C4-2B (cell line): ENCODE results near the gene SPATA25.
"Not testable (repeated sequence)": the region's sequence is repeated elsewhere in the genome, so short reads cannot be mapped to it uniquely, and the experiment has no call there.

Source experiments
- H3K27ac ChIP-seq: fragments of 450-650 bp; 2 replicates; pipeline ENCODE4 v1.5.1; 2017
- ZFX ChIP-seq: fragments of 450-650 bp; IDR thresholded peaks from 2 replicates; pipeline ENCODE4 v1.6.1; 2017
- TF ChIP-seq, protein P1 (sequence below): fragments of 450-650 bp; conservative IDR thresholded peaks from 2 replicates; pipeline ENCODE4 v1.5.1; 2017; ENCODE audit warnings: mild to moderate bottlenecking

The SPATA25 gene

DNA sequence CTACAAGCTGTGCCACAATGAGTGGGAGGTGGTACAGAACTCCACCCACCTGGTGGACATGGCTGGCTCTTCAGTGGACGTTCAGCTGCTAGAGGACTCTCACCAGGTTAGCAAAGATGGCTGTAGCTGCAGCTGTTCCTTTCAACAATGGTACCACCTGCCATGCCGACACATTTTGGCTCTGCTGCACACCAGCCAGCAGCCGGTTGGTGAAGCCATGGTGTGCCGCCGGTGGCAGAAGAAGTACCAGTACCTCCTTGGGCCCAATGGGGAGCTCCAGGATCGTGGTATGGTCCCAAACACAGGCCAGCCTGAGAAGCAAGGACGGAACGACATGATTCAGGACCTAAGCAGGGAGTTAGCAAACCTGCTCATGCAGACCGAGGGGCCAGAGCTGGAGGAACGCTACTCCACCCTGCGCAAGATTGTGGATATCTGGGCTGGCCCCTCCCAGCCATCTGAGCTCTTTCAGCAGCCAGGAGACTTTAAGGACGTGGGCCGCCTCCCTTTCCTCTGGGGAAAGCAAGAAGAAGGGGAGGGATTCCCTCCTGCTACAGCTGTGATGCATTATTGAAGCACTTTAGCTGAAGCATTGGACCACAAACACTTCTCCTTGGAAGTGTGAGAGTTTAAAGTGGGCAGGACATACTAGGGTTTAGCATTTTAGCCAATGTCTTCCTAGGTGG is 9.2 kb downstream of the SPATA25 start:
- no peak overlapping the region for H3K27ac ChIP-seq

DNA sequence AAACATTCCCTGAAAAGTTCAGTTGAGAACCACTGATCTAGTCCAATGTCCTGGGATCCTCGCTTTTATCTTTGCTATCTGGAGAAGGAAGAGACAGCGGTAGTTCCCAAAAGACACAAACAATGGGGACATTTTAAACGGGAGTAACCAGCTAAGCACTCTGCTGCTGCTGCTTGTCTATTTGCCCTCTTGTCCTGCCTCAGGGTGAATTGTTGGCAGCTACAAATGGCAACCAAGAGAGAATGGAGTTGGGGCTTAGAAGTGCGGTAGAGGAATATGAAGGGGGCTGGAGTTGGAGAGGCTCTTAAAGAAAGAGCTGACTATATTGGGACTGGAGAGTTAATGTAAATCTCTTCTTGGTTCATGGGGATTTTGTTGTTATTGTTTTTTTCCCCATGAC is 12.8 kb downstream of the SPATA25 start:
- TF ChIP-seq ZFX, result no peak
- H3K27ac ChIP-seq, result no peak overlapping the region

More for the DNA sequence above, 9.2 kb downstream of the SPATA25 start:
- TF ChIP-seq, protein P1, sequence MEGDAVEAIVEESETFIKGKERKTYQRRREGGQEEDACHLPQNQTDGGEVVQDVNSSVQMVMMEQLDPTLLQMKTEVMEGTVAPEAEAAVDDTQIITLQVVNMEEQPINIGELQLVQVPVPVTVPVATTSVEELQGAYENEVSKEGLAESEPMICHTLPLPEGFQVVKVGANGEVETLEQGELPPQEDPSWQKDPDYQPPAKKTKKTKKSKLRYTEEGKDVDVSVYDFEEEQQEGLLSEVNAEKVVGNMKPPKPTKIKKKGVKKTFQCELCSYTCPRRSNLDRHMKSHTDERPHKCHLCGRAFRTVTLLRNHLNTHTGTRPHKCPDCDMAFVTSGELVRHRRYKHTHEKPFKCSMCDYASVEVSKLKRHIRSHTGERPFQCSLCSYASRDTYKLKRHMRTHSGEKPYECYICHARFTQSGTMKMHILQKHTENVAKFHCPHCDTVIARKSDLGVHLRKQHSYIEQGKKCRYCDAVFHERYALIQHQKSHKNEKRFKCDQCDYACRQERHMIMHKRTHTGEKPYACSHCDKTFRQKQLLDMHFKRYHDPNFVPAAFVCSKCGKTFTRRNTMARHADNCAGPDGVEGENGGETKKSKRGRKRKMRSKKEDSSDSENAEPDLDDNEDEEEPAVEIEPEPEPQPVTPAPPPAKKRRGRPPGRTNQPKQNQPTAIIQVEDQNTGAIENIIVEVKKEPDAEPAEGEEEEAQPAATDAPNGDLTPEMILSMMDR, result no peak
- TF ChIP-seq ZFX, result no peak

GRCh38 chr20:45874104-45874481 is 13.3 kb downstream of the SPATA25 start:
- H3K27ac ChIP-seq, result not testable (repeated sequence)

GRCh38 chr20:45873409-45874103 is 13.9 kb downstream of the SPATA25 start:
- TF ChIP-seq, protein P1, result no peak
- no peak for TF ChIP-seq ZFX
- H3K27ac ChIP-seq, result no peak overlapping the region

DNA sequence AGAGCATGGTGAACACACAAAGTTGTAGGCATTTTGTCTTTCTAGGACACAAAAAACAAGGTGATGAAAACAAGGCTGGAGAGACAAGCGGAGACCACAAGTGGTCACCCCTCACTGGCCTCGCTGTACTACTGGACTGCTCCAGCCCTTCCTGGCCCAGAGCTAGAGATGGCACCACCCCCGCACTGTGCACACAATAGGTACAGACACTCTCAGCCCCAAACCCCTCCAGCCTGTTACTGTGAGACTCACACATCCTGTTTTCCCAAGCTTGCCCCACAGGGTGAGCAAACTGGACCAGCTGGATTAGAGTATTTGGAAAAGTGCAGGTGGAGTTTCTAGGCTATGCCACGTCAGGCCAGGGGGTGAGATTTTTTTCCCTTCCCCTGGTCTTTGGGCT is 14.8 kb downstream of the SPATA25 start:
- H3K27ac ChIP-seq, result no peak overlapping the region; the same call in 1 of the 2 replicates
- no peak for TF ChIP-seq ZFX
- TF ChIP-seq, protein P1, result no peak

- no peak overlapping the region for H3K27ac ChIP-seq
- no peak for TF ChIP-seq ZFX
Observed at GRCh38 chr20:45867819-45868176, 19.6 kb downstream of the SPATA25 start.

GRCh38 chr20:45867136-45867818 is 20.1 kb downstream of the SPATA25 start:
- H3K27ac ChIP-seq, result no peak overlapping the region
- TF ChIP-seq, protein P1, result no peak
- TF ChIP-seq ZFX, result no peak

DNA sequence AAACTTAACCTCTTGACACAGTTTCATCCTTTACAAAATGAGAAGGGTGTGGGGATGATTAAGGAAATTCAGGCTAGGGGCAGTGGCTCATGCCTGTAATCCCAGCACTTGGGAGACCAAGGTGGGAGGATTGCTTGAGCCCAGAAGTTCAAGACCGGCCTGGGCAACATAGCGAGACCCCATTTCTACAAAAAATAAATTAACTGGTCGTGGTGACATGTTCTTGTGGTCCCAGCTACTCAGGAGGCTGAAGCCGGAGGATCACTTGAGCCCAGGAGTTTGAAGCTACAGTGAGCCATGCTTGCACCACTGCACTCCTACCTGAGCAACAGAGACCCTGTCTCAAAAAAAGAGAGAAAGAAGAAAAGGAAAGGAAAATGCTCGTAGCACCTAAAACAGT is 21.0 kb downstream of the SPATA25 start:
- H3K27ac ChIP-seq, result no peak overlapping the region

More for the DNA sequence above, 21.0 kb downstream of the SPATA25 start:
- no peak for TF ChIP-seq ZFX
- TF ChIP-seq, protein P1, result no peak
